ENCODE results near the gene CUL7. TPM values are rescaled to one million over a fixed set of nuclear protein-coding genes. Genes with fewer than 3 reads are reported as not detected.

CUL7 gene
- total and polyA plus RNA-seq, 2 donors (not counting 1 experiment from before 2014, with no cell fraction given) = 17.4 to 21.4 TPM

GRCh38 chr6:43088654-43089056 lies 35.0 kb upstream of the CUL7 start:
- Histone ChIP-seq H3K9ac (ENCODE audit: low read length) (no peak overlapping the region), H3K4me3 (ENCODE audit: control extremely low read depth in 1 of 5, extremely low read depth in 1 of 5, insufficient read depth in 1 of 5, low read depth in 2 of 5, low read length in 4 of 5) (no peak overlapping the region), H3K4me1 (ENCODE audit: control insufficient read depth in 2 of 2, insufficient read depth in 2 of 2, low read length in 2 of 2) (no peaks in the 10 kb centered on the region), H2AFZ (ENCODE audit: insufficient read depth, low read depth, low read length, poor library complexity, severe bottlenecking) (no peak overlapping the region), H3K36me3 (replicated peaks in 1 of 2; ENCODE audit: control extremely low read depth in 1 of 2, control insufficient read depth in 1 of 2, extremely low read depth in 1 of 2, insufficient read depth in 2 of 2, low read length in 1 of 2) (no peaks in the 10 kb centered on the region), H3K4me2 (replicated peaks; ENCODE audit: low read depth, low read length, poor library complexity, severe bottlenecking) (no peak overlapping the region), H3K79me2 (ENCODE audit: control insufficient read depth, insufficient read depth, low read length) (no peaks in the 10 kb centered on the region), H4K20me1 (ENCODE audit: control insufficient read depth, insufficient read depth, low read length, poor library complexity, severe bottlenecking) (no peaks in the 10 kb centered on the region), H3K27ac (ENCODE audit: low read length in 2 of 2) (no peak overlapping the region), H3K27me3 (replicated peaks in 1 of 4; ENCODE audit: control extremely low read depth in 1 of 4, control insufficient read depth in 3 of 4, insufficient read depth in 4 of 4, low read length in 3 of 4) (no peaks in the 10 kb centered on the region), H3K9me3 (ENCODE audit: control extremely low read depth in 1 of 3, control insufficient read depth in 2 of 3, insufficient read depth in 1 of 3, low read length in 2 of 3) (no peaks in the 10 kb centered on the region)
- H3K4me3 Mint-ChIP-seq = no peak overlapping the region
- CTCF ChIA-PET = interaction anchor here (1.5 kb wide), 1 partner anchor 12 kb away, joined by 3 read pairs; no protein-coding TSS in a partner anchor
- H3K4me1 Mint-ChIP-seq = no peaks in the 10 kb centered on the region
- 88% methylated on average over 1 of the region's 4 CpGs for WGBS (ENCODE audit: insufficient coverage)
- ATAC-seq (ENCODE audit: low read depth) (no peak), DNase-seq (no peak)
- intact Hi-C loops (cut with micrococcal nuclease) = no loop called here
- peaks cover 4% of the 10 kb centered on the region for H3K27me3 Mint-ChIP-seq
- no peak overlapping the region for H3K27ac Mint-ChIP-seq
- POLR2A ChIA-PET = no interaction called here
- no peak for TF ChIP-seq EZH2 (IDR thresholded peaks at IDR 0.05; ENCODE audit: borderline replicate concordance, insufficient read depth, low read depth, low read length, poor library complexity, severe bottlenecking)
- TF ChIP-seq, protein P1, sequence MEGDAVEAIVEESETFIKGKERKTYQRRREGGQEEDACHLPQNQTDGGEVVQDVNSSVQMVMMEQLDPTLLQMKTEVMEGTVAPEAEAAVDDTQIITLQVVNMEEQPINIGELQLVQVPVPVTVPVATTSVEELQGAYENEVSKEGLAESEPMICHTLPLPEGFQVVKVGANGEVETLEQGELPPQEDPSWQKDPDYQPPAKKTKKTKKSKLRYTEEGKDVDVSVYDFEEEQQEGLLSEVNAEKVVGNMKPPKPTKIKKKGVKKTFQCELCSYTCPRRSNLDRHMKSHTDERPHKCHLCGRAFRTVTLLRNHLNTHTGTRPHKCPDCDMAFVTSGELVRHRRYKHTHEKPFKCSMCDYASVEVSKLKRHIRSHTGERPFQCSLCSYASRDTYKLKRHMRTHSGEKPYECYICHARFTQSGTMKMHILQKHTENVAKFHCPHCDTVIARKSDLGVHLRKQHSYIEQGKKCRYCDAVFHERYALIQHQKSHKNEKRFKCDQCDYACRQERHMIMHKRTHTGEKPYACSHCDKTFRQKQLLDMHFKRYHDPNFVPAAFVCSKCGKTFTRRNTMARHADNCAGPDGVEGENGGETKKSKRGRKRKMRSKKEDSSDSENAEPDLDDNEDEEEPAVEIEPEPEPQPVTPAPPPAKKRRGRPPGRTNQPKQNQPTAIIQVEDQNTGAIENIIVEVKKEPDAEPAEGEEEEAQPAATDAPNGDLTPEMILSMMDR (IDR thresholded peaks at IDR 0.05) = no peak
- H3K9me3 Mint-ChIP-seq (ENCODE audit: insufficient read depth) = no peaks in the 10 kb centered on the region

GRCh38 chr6:43086022-43086658 lies 32.5 kb upstream of the CUL7 start:
- Histone ChIP-seq H3K79me2 (ENCODE audit: control insufficient read depth, insufficient read depth, low read length) (no peaks in the 10 kb centered on the region), H3K36me3 (replicated peaks in 1 of 2; ENCODE audit: control extremely low read depth in 1 of 2, control insufficient read depth in 1 of 2, extremely low read depth in 1 of 2, insufficient read depth in 2 of 2, low read length in 1 of 2) (no peaks in the 10 kb centered on the region), H3K4me3 (ENCODE audit: control extremely low read depth in 1 of 5, extremely low read depth in 1 of 5, insufficient read depth in 1 of 5, low read depth in 2 of 5, low read length in 4 of 5) (no peak overlapping the region), H4K20me1 (ENCODE audit: control insufficient read depth, insufficient read depth, low read length, poor library complexity, severe bottlenecking) (no peaks in the 10 kb centered on the region), H3K27ac (ENCODE audit: low read length in 2 of 2) (no peak overlapping the region), H3K9me3 (ENCODE audit: control extremely low read depth in 1 of 3, control insufficient read depth in 2 of 3, insufficient read depth in 1 of 3, low read length in 2 of 3) (no peaks in the 10 kb centered on the region), H3K4me1 (ENCODE audit: control insufficient read depth in 2 of 2, insufficient read depth in 2 of 2, low read length in 2 of 2) (no peaks in the 10 kb centered on the region), H3K27me3 (replicated peaks in 1 of 4; ENCODE audit: control extremely low read depth in 1 of 4, control insufficient read depth in 3 of 4, insufficient read depth in 4 of 4, low read length in 3 of 4) (no peaks in the 10 kb centered on the region), H3K9ac (ENCODE audit: low read length) (no peak overlapping the region), H2AFZ (ENCODE audit: insufficient read depth, low read depth, low read length, poor library complexity, severe bottlenecking) (no peak overlapping the region), H3K4me2 (replicated peaks; ENCODE audit: low read depth, low read length, poor library complexity, severe bottlenecking) (no peak overlapping the region)
- Mint-ChIP-seq H3K4me1 (no peaks in the 10 kb centered on the region), H3K9me3 (ENCODE audit: insufficient read depth) (no peaks in the 10 kb centered on the region), H3K27ac (no peak overlapping the region), H3K4me3 (no peak overlapping the region), H3K27me3 (peaks cover 8% of the 10 kb centered on the region)
- no peak for ATAC-seq (ENCODE audit: low read depth)
- TF ChIP-seq EZH2 (IDR thresholded peaks at IDR 0.05; ENCODE audit: borderline replicate concordance, insufficient read depth, low read depth, low read length, poor library complexity, severe bottlenecking) = no peak
- TF ChIP-seq, protein P1 (IDR thresholded peaks at IDR 0.05) = no peak
- intact Hi-C loops (cut with micrococcal nuclease) = no loop called here
- WGBS (ENCODE audit: insufficient coverage) = 82% methylated on average over 5 of the region's 8 CpGs
- POLR2A ChIA-PET = no interaction called here
- DNase-seq = no peak
- CTCF ChIA-PET = no interaction called here

Data from B cell (primary cell).